ENCODE results near the gene MAD1L1. TPM values are rescaled to one million over a fixed set of nuclear protein-coding genes. Genes with fewer than 3 reads are reported as not detected.

MAD1L1 gene
- total and polyA plus RNA-seq, 2 of the 4 experiments (the other 2 are of a cell fraction) = 29.0 to 40.9 TPM

DNA sequence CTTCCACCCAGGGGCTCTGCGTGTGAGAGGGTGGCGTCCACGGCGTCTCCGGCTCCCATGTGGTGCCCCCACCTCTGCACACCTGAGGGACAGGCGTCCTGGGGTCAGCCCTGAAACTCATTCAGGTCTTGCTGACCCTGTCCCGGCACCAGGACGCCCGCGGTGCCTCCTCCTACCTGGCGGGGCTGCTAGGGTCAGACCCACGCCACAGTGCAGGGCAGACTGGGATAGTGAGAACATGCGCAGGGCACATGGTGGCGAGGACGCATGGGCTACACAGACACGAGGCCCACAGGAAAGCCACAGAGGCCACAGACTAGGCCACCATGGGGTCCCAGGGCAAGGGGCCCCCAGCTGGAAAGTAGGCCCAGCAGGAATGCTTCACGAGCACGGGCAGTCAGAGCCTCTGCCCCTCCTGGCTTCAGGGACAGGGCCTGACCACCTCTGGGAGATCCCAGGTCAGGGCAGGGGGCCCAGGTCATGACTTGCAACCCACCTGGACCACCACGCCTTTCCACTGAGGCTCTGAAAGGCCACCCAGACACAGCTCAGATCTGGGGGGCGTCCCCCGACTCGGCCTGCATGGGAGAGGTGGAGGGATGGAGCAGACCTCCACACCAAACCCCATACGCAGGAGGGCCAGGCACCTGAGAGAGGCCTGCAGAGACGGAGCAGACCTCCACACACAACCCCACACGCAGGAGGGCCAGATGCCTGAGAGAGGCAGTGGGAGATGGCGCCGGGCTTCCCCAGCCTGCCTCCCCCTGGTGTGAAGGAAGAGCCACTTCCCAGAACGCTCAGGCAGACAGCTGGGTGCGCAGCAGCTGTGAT, 374.1 kb downstream of the MAD1L1 start:
- no peak overlapping the region for H3K18ac ChIP-seq (ENCODE audit: low read depth, low read length)
- no peak overlapping the region for H3K4me2 ChIP-seq (ENCODE audit: low read depth, low read length)
- no peak overlapping the region for H4K91ac ChIP-seq (ENCODE audit: insufficient read depth, low read depth, low read length)
- H4K8ac ChIP-seq (ENCODE audit: low read depth in 2 of 2, low read length in 2 of 2) = no peak overlapping the region
- no peak overlapping the region for H2AK5ac ChIP-seq (ENCODE audit: low read depth, low read length)
- H3K79me1 ChIP-seq (ENCODE audit: low read depth in 1 of 2, low read length in 2 of 2) = no peaks in the 10 kb centered on the region
- H2BK120ac ChIP-seq (ENCODE audit: low read depth, low read length) = no peak overlapping the region
- 93% methylated on average over 10 of the region's 29 CpGs; no CpG with 5 or more reads in 1 of the 2 experiments for WGBS, 2 experiments (ENCODE audit: extremely low coverage in 2 of 2, insufficient read length in 1 of 2)
- H3K9ac ChIP-seq (ENCODE audit: low read depth, low read length) = no peak overlapping the region
- H2BK15ac ChIP-seq (ENCODE audit: low read depth, low read length) = no peak overlapping the region
- no peak overlapping the region for H3K14ac ChIP-seq (replicated peaks; ENCODE audit: low read depth, low read length)
- no peak overlapping the region for H4K5ac ChIP-seq (ENCODE audit: low read depth, low read length)
- TF ChIP-seq USF2 (IDR thresholded peaks at IDR 0.05; ENCODE audit: low read depth, low read length) (no peak), MAFK (IDR thresholded peaks at IDR 0.05; ENCODE audit: low read depth, low read length) (no peak), RCOR1 (IDR thresholded peaks at IDR 0.05; ENCODE audit: insufficient replicate concordance, low read length) (no peak), CEBPB (IDR thresholded peaks at IDR 0.05; ENCODE audit: low read depth, low read length) (no peak)
- TF ChIP-seq, protein P1, sequence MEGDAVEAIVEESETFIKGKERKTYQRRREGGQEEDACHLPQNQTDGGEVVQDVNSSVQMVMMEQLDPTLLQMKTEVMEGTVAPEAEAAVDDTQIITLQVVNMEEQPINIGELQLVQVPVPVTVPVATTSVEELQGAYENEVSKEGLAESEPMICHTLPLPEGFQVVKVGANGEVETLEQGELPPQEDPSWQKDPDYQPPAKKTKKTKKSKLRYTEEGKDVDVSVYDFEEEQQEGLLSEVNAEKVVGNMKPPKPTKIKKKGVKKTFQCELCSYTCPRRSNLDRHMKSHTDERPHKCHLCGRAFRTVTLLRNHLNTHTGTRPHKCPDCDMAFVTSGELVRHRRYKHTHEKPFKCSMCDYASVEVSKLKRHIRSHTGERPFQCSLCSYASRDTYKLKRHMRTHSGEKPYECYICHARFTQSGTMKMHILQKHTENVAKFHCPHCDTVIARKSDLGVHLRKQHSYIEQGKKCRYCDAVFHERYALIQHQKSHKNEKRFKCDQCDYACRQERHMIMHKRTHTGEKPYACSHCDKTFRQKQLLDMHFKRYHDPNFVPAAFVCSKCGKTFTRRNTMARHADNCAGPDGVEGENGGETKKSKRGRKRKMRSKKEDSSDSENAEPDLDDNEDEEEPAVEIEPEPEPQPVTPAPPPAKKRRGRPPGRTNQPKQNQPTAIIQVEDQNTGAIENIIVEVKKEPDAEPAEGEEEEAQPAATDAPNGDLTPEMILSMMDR (conservative IDR thresholded peaks at IDR 0.05; ENCODE audit: low read depth, low read length) = no peak
- H3K9me3 ChIP-seq (ENCODE audit: control insufficient read depth, insufficient read depth, low read length) = no peaks in the 10 kb centered on the region
- H3K4me1 ChIP-seq (ENCODE audit: control insufficient read depth, insufficient read depth, low read length) = no peaks in the 10 kb centered on the region
- no peak overlapping the region for H3K23ac ChIP-seq (ENCODE audit: low read depth, low read length)
- no peak overlapping the region for H3K4ac ChIP-seq (ENCODE audit: low read depth, low read length)
- no peaks in the 10 kb centered on the region for H3K9me1 ChIP-seq (ENCODE audit: insufficient read depth, low read length)
- DNase-seq = no peak
- ChIA-PET POLR2A (ENCODE audit: unreplicated experiment) (no interaction called here), CTCF (no interaction called here)
- no peak overlapping the region for H2BK20ac ChIP-seq (ENCODE audit: low read depth, low read length)
- H4K20me1 ChIP-seq (ENCODE audit: insufficient read depth, low read length) = no peaks in the 10 kb centered on the region; the same call in none of the 2 replicates
- in situ Hi-C loops (cut with MboI; ENCODE audit: low sequenced_read_pairs) (no loop called here), dilution Hi-C loops (cut with HindIII; ENCODE audit: low sequenced_read_pairs, unreplicated experiment) (no loop called here), intact Hi-C loops (cut with micrococcal nuclease) (no loop called here)
- H3K27ac ChIP-seq (ENCODE audit: insufficient read depth, low read length) = no peak overlapping the region
- BruUV-seq (replicated peaks) = no TSS peak
- no peaks in the 10 kb centered on the region for H3K27me3 ChIP-seq (ENCODE audit: control insufficient read depth, insufficient read depth, low read length)
- no peak overlapping the region for H3K56ac ChIP-seq (ENCODE audit: extremely low read depth, insufficient read depth, low read length)
- H2BK5ac ChIP-seq (ENCODE audit: low read depth, low read length, poor library complexity, severe bottlenecking) = no peak overlapping the region
- H2AFZ ChIP-seq (replicated peaks; ENCODE audit: low read length, poor library complexity) = no peak overlapping the region
- no peak overlapping the region for H2AK9ac ChIP-seq (replicated peaks; ENCODE audit: low read depth, low read length, poor library complexity)
- ATAC-seq (ENCODE audit: low read depth) = no peak
- H3K4me3 ChIP-seq (ENCODE audit: insufficient read depth, low read depth, low read length) = no peak overlapping the region
- no peaks in the 10 kb centered on the region for H3K36me3 ChIP-seq (ENCODE audit: control insufficient read depth, insufficient read depth, low read length)
